Kidney (tissue), 22 donors: ENCODE measurements around the gene AQP1. TPM values are rescaled to one million over a fixed set of nuclear protein-coding genes. Genes with fewer than 3 reads are reported as not detected.
A peak's percentile ranks its signal among the peaks of the same experiment; 100 is the strongest.

ENCODE experiments used
- DNase-seq, 5 donors: peaks; one replicate each; pipeline ENCODE4 v3.0.0-alpha.2; 2013 to 2020
- FAIRE-seq: peaks from 2 replicates; lab custom pipeline; 2012; peaks lifted over from hg19 to GRCh38; lab: Jason Lieb, UNC
- H3K27ac ChIP-seq, 2 donors: one replicate each; pipeline ENCODE4 v1.7.0; 2013; ENCODE audit warnings: low read depth in 2 of 2, low read length in 2 of 2, inconsistent platforms in 1 of 2
- H3K27me3 ChIP-seq: one replicate; pipeline ENCODE4 v1.7.1; 2013; ENCODE audit warnings: low read length, inconsistent platforms; ENCODE audit not compliant: control insufficient read depth, insufficient read depth
- H3K36me3 ChIP-seq, 3 donors: one replicate each; pipeline versions ENCODE4 v1.7.0 to v1.7.1; 2013; ENCODE audit warnings: low read length in 3 of 3, control low read depth in 1 of 3, inconsistent platforms in 1 of 3; ENCODE audit not compliant: insufficient read depth in 3 of 3, control insufficient read depth in 2 of 3
- H3K4me1 ChIP-seq, 3 donors: one replicate each; pipeline versions ENCODE4 v1.7.0 to v1.7.1; 2013; ENCODE audit warnings: low read length in 3 of 3, inconsistent platforms in 1 of 3, low read depth in 1 of 3; ENCODE audit not compliant: control insufficient read depth in 2 of 3, insufficient read depth in 2 of 3
- H3K4me3 ChIP-seq, 3 donors: one replicate each; pipeline versions ENCODE4 v1.7.0 to v1.8.1; 2013; ENCODE audit warnings: low read length in 3 of 3, control low read depth in 1 of 3, inconsistent platforms in 1 of 3
- H3K9ac ChIP-seq, 3 donors: one replicate each; pipeline versions ENCODE4 v1.7.0 to v1.7.1; 2013; ENCODE audit warnings: low read length in 3 of 3, control low read depth in 1 of 3, inconsistent platforms in 1 of 3
- H3K9me3 ChIP-seq, 3 donors: one replicate each; pipeline versions ENCODE4 v1.7.0 to v1.7.1; 2013; ENCODE audit warnings: low read length in 3 of 3, control low read depth in 1 of 3, inconsistent platforms in 1 of 3; ENCODE audit not compliant: control insufficient read depth in 2 of 3, insufficient read depth in 1 of 3
- CTCF ChIP-seq: IDR thresholded peaks from 3 replicates; pipeline ENCODE4 v1.5.1; 2012; ENCODE audit warnings: mild to moderate bottlenecking, moderate library complexity, borderline replicate concordance; ENCODE audit not compliant: insufficient read depth; ENCODE audit errors: extremely low read depth
- intact Hi-C: fragments of 100-400 bp; cut with DNase I; formaldehyde crosslinking; loops from one replicate; pipeline ENCODE4 v1.11.1; 2022
- long read RNA-seq, 10 donors: library from polyadenylated mRNA in 1 of 10; unstranded in 1 of 10; transcript quantifications; one replicate each; pipeline ENCODE4 v2.0.0 and lab custom pipeline, GENCODE V29; 2021 to 2026
- polyA plus RNA-seq: library from polyadenylated mRNA; stranded (reverse); fragments of 350-450 nt; fragmentation: Illumina TruSeq; extraction: RNeasy Lipid Tissue Mini Kit (QIAGEN cat#74804); gene quantifications from one replicate; pipeline ENCODE4 v1.2.3, GENCODE V29; 2014; ENCODE audit warnings: low read depth, low replicate concordance; ENCODE audit not compliant: insufficient read depth
- total RNA-seq: library from RNA; stranded (reverse); fragmentation: NEBNext Ultra II Directional; extraction: Animal tissue kit (Norgen Biotek cat#: 25700); gene quantifications from one replicate; pipeline ENCODE4 v1.2.1, GENCODE V29; 2021
- donor health status: control.
- donor health status: control.
- donor health status: control.
- donor health status: control.
- donor health status: control.
- donor health status: DM: yes; HTN: yes; CAD: no.
- donor health status: Normal renal cell carcinoma (clear cell type).

Gene AQP1
- 291 TPM for total RNA-seq
- 617 TPM for polyA plus RNA-seq
- long read RNA-seq, donor 1, transcript AQP1-201 (4 exons, 2,913 nt): major isoform, 13 of 14 reads
- long read RNA-seq, donor 1, partial matches to known transcripts: 0 of 14 reads
- long read RNA-seq, donor 1, other reads (novel, unspliced or antisense): 0 of 14 reads
- long read RNA-seq, donor 2, transcript AQP1-201 (4 exons, 2,913 nt): major isoform, 52 of 120 reads
- long read RNA-seq, donor 2, partial matches to known transcripts: 68 of 120 reads
- long read RNA-seq, donor 2, other reads (novel, unspliced or antisense): 0 of 120 reads
- long read RNA-seq, donor 3, transcript AQP1-201 (4 exons, 2,913 nt): major isoform, 76 of 76 reads
- long read RNA-seq, donor 3, partial matches to known transcripts: 0 of 76 reads
- long read RNA-seq, donor 3, other reads (novel, unspliced or antisense): 0 of 76 reads
- long read RNA-seq, donor 4, transcript AQP1-201 (4 exons, 2,913 nt): major isoform, 35 of 35 reads
- long read RNA-seq, donor 4, partial matches to known transcripts: 0 of 35 reads
- long read RNA-seq, donor 4, other reads (novel, unspliced or antisense): 0 of 35 reads
- long read RNA-seq, donor 5, partial matches to known transcripts: 0 of 2 reads
- long read RNA-seq, donor 5, other reads (novel, unspliced or antisense): 0 of 2 reads
- long read RNA-seq, donor 6, transcript AQP1-201 (4 exons, 2,913 nt): major isoform, 7 of 7 reads
- long read RNA-seq, donor 6, partial matches to known transcripts: 0 of 7 reads
- long read RNA-seq, donor 6, other reads (novel, unspliced or antisense): 0 of 7 reads
- long read RNA-seq, donor 7, transcript AQP1-201 (4 exons, 2,913 nt): major isoform, 183 of 363 reads
- long read RNA-seq, donor 7, partial matches to known transcripts: 0 of 363 reads
- long read RNA-seq, donor 7, other reads (novel, unspliced or antisense): 180 of 363 reads
- long read RNA-seq, donor 8, transcript AQP1-201 (4 exons, 2,913 nt): major isoform, 10 of 10 reads
- long read RNA-seq, donor 8, partial matches to known transcripts: 0 of 10 reads
- long read RNA-seq, donor 8, other reads (novel, unspliced or antisense): 0 of 10 reads
- long read RNA-seq, donor 9, transcript AQP1-201 (4 exons, 2,913 nt): major isoform, 19 of 19 reads
- long read RNA-seq, donor 9, partial matches to known transcripts: 0 of 19 reads
- long read RNA-seq, donor 9, other reads (novel, unspliced or antisense): 0 of 19 reads
- long read RNA-seq, donor 10, transcript AQP1-201 (4 exons, 2,913 nt): major isoform, 43 of 43 reads
- long read RNA-seq, donor 10, partial matches to known transcripts: 0 of 43 reads
- long read RNA-seq, donor 10, other reads (novel, unspliced or antisense): 0 of 43 reads

GRCh38 chr7:30911561-30911969 lies at the start of gene AQP1:
Gene AQP1 (plus strand): TSS chr7:30911853. CDS start chr7:30911910, 57 bp downstream.
- peak within 1 kb of the TSS in 1 of 3 donors; percentile 79 for H3K9ac ChIP-seq
- H3K4me3 ChIP-seq: peak within 1 kb of the TSS in 2 of 3 donors; percentile 77 to 94
- no peaks in the 10 kb centered on the region for H3K27me3 ChIP-seq
- intact Hi-C loops: no loop called here
- H3K36me3 ChIP-seq: no peaks in the 10 kb centered on the region
- TF ChIP-seq CTCF: no peak
- DNase-seq (peak in 4 of 5 donors; percentile 60 to 89 (median 73)), FAIRE-seq (no peak)
- no peaks in the 10 kb centered on the region for H3K9me3 ChIP-seq
- peak within 1 kb of the TSS; percentile 72 to 81 for H3K27ac ChIP-seq
- peaks cover 0 to 21% (median 11%) of the 10 kb centered on the region in 3 donors for H3K4me1 ChIP-seq

- H3K36me3 ChIP-seq: no peaks in the 10 kb centered on the region
- no peak overlapping the region for H3K9ac ChIP-seq
- no peaks in the 10 kb centered on the region for H3K27me3 ChIP-seq
- H3K4me3 ChIP-seq: no peak overlapping the region
- intact Hi-C loops: no loop called here
- H3K4me1 ChIP-seq: peaks cover 0 to 5% (median 4%) of the 10 kb centered on the region in 3 donors
- no peak for DNase-seq
- no peak overlapping the region for H3K27ac ChIP-seq
- no peak for TF ChIP-seq CTCF
- H3K9me3 ChIP-seq: no peaks in the 10 kb centered on the region
- FAIRE-seq: no peak
These were observed 48.5 kb upstream of the AQP1 start for GRCh38 chr7:30862995-30863705.

GRCh38 chr7:30863706-30864035 lies 48.0 kb upstream of the AQP1 start:
- intact Hi-C loops: no loop called here
- DNase-seq (peak in 1 of 5 donors; percentile 57), FAIRE-seq (no peak)
- TF ChIP-seq CTCF: no peak
- Histone ChIP-seq H3K4me3 (no peak overlapping the region), H3K27me3 (no peaks in the 10 kb centered on the region), H3K27ac (no peak overlapping the region), H3K4me1 (peaks cover 0 to 5% (median 4%) of the 10 kb centered on the region in 3 donors), H3K9ac (no peak overlapping the region), H3K9me3 (no peaks in the 10 kb centered on the region), H3K36me3 (no peaks in the 10 kb centered on the region)
